HEK293 (cell line): ENCODE data around the gene ZNF324.
A peak's percentile ranks its signal among the peaks of the same experiment; 100 is the strongest.

Source experiments
- CTCF ChIA-PET: fragments of 350-600 bp; formaldehyde crosslinking; extraction: SDS; loops from one replicate; lab custom pipeline; 2021; ENCODE audit warnings: antibody characterized with exemption; lab: Yijun Ruan, JAX
- POLR2A ChIA-PET: fragments of 300-600 bp; formaldehyde crosslinking; extraction: SDS; loops from one replicate; lab custom pipeline; 2020; ENCODE audit warnings: antibody characterized with exemption, inconsistent platforms; lab: Yijun Ruan, JAX
- H3K27ac ChIP-seq: fragments of 200-500 bp; sonication (Bioruptor generic); 2 replicates; pipeline ENCODE4 v1.5.1; 2014; ENCODE audit warnings: low read depth, low read length, control low read depth, inconsistent platforms; ENCODE audit errors: extremely low read depth
- H3K36me3 ChIP-seq, 2 experiments: fragments of 200-500 bp in 1 of 2; sonication (Bioruptor generic) in 1 of 2; 1 replicate in 1 of 2; 2 replicates in 1 of 2; pipeline ENCODE4 v1.5.1; 2014 to 2017; ENCODE audit warnings: inconsistent platforms in 2 of 2, low read length in 2 of 2; ENCODE audit not compliant: control insufficient read depth in 2 of 2, insufficient read depth in 1 of 2
- H3K4me1 ChIP-seq: fragments of 200-500 bp; sonication (Bioruptor generic); 2 replicates; pipeline ENCODE4 v1.5.1; 2014; ENCODE audit warnings: mild to moderate bottlenecking, low read length, inconsistent platforms; ENCODE audit not compliant: control insufficient read depth, insufficient read depth
- H3K4me3 ChIP-seq: 2 replicates; pipeline ENCODE4 v1.5.1; 2011; ENCODE audit warnings: low read depth, mild to moderate bottlenecking, control low read depth, low read length, moderate library complexity
- H3K9me3 ChIP-seq: fragments of 200-500 bp; sonication (Bioruptor generic); 2 replicates; pipeline ENCODE4 v1.5.1; 2014; ENCODE audit warnings: low read depth, low read length, inconsistent platforms; ENCODE audit not compliant: control insufficient read depth, insufficient read depth
- KLF1 ChIP-seq: fragments of 450-650 bp; formaldehyde crosslinking; IDR thresholded peaks from 2 replicates; pipeline ENCODE4 v1.5.1; 2016; ENCODE audit warnings: missing biosample characterization, missing genetic modification characterization
- KLF10 ChIP-seq: fragments of 450-650 bp; IDR thresholded peaks from 2 replicates; pipeline ENCODE4 v1.5.1; 2018; ENCODE audit warnings: missing biosample characterization, mild to moderate bottlenecking, missing genetic modification characterization
- PRDM6 ChIP-seq: fragments of 450-650 bp; formaldehyde crosslinking; IDR thresholded peaks from 2 replicates; pipeline ENCODE4 v1.5.1; 2017; ENCODE audit warnings: missing biosample characterization, missing genetic modification characterization
- SCRT2 ChIP-seq: fragments of 450-650 bp; formaldehyde crosslinking; IDR thresholded peaks from 2 replicates; pipeline ENCODE4 v1.5.1; 2016; ENCODE audit warnings: missing biosample characterization, missing genetic modification characterization
- SP7 ChIP-seq: fragments of 450-650 bp; formaldehyde crosslinking; IDR thresholded peaks from 2 replicates; pipeline ENCODE4 v1.5.1; 2016; ENCODE audit warnings: missing biosample characterization, missing genetic modification characterization
- TCF7L2 ChIP-seq: IDR thresholded peaks from 2 replicates; pipeline ENCODE4 v1.6.1; 2011; ENCODE audit warnings: low read depth, mild to moderate bottlenecking, inconsistent platforms, low read length, moderate library complexity, borderline replicate concordance
- WT1 ChIP-seq: fragments of 450-650 bp; formaldehyde crosslinking; IDR thresholded peaks from 2 replicates; pipeline ENCODE4 v1.5.1; 2016; ENCODE audit warnings: missing biosample characterization, missing genetic modification characterization
- YY1 ChIP-seq: fragments of 450-650 bp; formaldehyde crosslinking; IDR thresholded peaks from 2 replicates; pipeline ENCODE4 v1.5.1; 2018; ENCODE audit warnings: missing biosample characterization, missing genetic modification characterization
- ZFP69B ChIP-seq: fragments of 450-650 bp; formaldehyde crosslinking; IDR thresholded peaks from 2 replicates; pipeline ENCODE4 v1.5.1; 2016; ENCODE audit warnings: missing biosample characterization, missing genetic modification characterization
- ZNF132 ChIP-seq: fragments of 450-650 bp; formaldehyde crosslinking; IDR thresholded peaks from 2 replicates; pipeline ENCODE4 v1.5.1; 2017; ENCODE audit warnings: missing biosample characterization, missing genetic modification characterization, borderline replicate concordance
- ZNF184 ChIP-seq: fragments of 450-650 bp; IDR thresholded peaks from 2 replicates; pipeline ENCODE4 v1.5.1; 2018; ENCODE audit warnings: missing biosample characterization, mild to moderate bottlenecking, missing genetic modification characterization
- ZNF26 ChIP-seq: fragments of 450-650 bp; formaldehyde crosslinking; IDR thresholded peaks from 2 replicates; pipeline ENCODE4 v1.5.1; 2016; ENCODE audit warnings: missing biosample characterization, missing genetic modification characterization
- ZNF274 ChIP-seq, 2 experiments: fragments of 200-500 bp in 1 of 2; fragments of 450-650 bp in 1 of 2; sonication (Bioruptor generic) in 1 of 2; formaldehyde crosslinking in 1 of 2; IDR thresholded peaks; 2 replicates each; pipeline versions ENCODE4 v1.5.1 to v1.6.1; 2014 to 2016; ENCODE audit warnings: borderline replicate concordance in 1 of 2, inconsistent platforms in 1 of 2, low read length in 1 of 2, missing biosample characterization in 1 of 2, missing genetic modification characterization in 1 of 2
- ZNF341 ChIP-seq: fragments of 450-650 bp; formaldehyde crosslinking; IDR thresholded peaks from 2 replicates; pipeline ENCODE4; 2016; ENCODE audit warnings: low read depth, missing biosample characterization, missing genetic modification characterization
- ZNF433 ChIP-seq: fragments of 450-650 bp; formaldehyde crosslinking; IDR thresholded peaks from 2 replicates; pipeline ENCODE4 v1.5.1; 2016; ENCODE audit warnings: missing biosample characterization, missing genetic modification characterization, low read depth
- ZNF473 ChIP-seq: fragments of 450-650 bp; formaldehyde crosslinking; IDR thresholded peaks from 2 replicates; pipeline ENCODE4 v1.5.1; 2017; ENCODE audit warnings: missing biosample characterization, missing genetic modification characterization
- ZNF48 ChIP-seq: fragments of 450-650 bp; formaldehyde crosslinking; IDR thresholded peaks from 2 replicates; pipeline ENCODE4 v1.5.1; 2016; ENCODE audit warnings: missing biosample characterization, missing genetic modification characterization
- ZNF521 ChIP-seq: fragments of 450-650 bp; formaldehyde crosslinking; IDR thresholded peaks from 2 replicates; pipeline ENCODE4 v1.5.1; 2017; ENCODE audit warnings: missing biosample characterization, mild to moderate bottlenecking, missing genetic modification characterization
- ZNF558 ChIP-seq: fragments of 450-650 bp; formaldehyde crosslinking; IDR thresholded peaks from 2 replicates; pipeline ENCODE4 v1.5.1; 2016; ENCODE audit warnings: missing biosample characterization, missing genetic modification characterization
- ZNF561 ChIP-seq: fragments of 450-650 bp; IDR thresholded peaks from 2 replicates; pipeline ENCODE4 v1.5.1; 2018; ENCODE audit warnings: missing biosample characterization, missing genetic modification characterization, borderline replicate concordance
- ZNF600 ChIP-seq: fragments of 450-650 bp; formaldehyde crosslinking; IDR thresholded peaks from 2 replicates; pipeline ENCODE4 v1.5.1; 2016; ENCODE audit warnings: missing biosample characterization, missing genetic modification characterization
- ZNF701 ChIP-seq: fragments of 450-650 bp; formaldehyde crosslinking; IDR thresholded peaks from 2 replicates; pipeline ENCODE4 v1.5.1; 2016; ENCODE audit warnings: missing biosample characterization, missing genetic modification characterization
- ZNF776 ChIP-seq: fragments of 450-650 bp; formaldehyde crosslinking; IDR thresholded peaks from 2 replicates; pipeline ENCODE4 v1.5.0; 2017; ENCODE audit warnings: missing biosample characterization, missing genetic modification characterization, borderline replicate concordance
- ZNF785 ChIP-seq: fragments of 450-650 bp; formaldehyde crosslinking; IDR thresholded peaks from 2 replicates; pipeline ENCODE4 v1.5.1; 2016; ENCODE audit warnings: missing biosample characterization, missing genetic modification characterization
- TF ChIP-seq, protein P1 (sequence below): fragments of 450-650 bp; formaldehyde crosslinking; IDR thresholded peaks from 2 replicates; pipeline ENCODE4; 2016; ENCODE audit warnings: missing biosample characterization, missing genetic modification characterization
- TF ChIP-seq, protein P2 (sequence below): fragments of 450-650 bp; formaldehyde crosslinking; IDR thresholded peaks from 2 replicates; pipeline ENCODE4 v1.5.1; 2017; ENCODE audit warnings: missing biosample characterization, missing genetic modification characterization

Gene ZNF324

DNA sequence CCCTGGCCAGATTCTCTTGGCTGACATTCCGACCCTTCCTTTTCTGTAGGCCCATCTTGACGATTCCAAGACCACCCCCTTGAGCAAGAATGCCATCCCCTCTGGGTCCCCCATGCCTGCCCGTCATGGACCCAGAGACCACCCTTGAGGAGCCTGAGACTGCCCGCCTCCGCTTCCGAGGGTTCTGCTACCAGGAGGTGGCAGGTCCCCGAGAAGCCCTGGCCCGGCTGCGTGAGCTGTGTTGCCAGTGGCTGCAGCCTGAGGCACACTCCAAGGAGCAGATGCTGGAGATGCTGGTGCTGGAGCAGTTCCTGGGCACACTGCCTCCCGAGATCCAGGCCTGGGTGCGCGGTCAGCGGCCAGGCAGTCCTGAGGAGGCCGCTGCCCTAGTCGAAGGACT, 10.2 kb downstream of the ZNF324 start:
- POLR2A ChIA-PET: interaction anchor here (1.0 to 1.5 kb wide), 3 partner anchors 26 to 114 kb away, joined by 4 read pairs; partner anchors contain the start of genes ZBTB45, ZNF324B and ZNF497
- Histone ChIP-seq H3K36me3 (peaks cover 12 to 56% of the 10 kb centered on the region in 2 experiments), H3K4me3 (no peak overlapping the region; the same call in 1 of the 2 replicates), H3K4me1 (peaks cover 7% of the 10 kb centered on the region; the same call in 1 of the 2 replicates), H3K27ac (peak overlapping the region; percentile 69; the same call in 1 of the 2 replicates), H3K9me3 (no peaks in the 10 kb centered on the region)
- CTCF ChIA-PET: no interaction called here
- TF ChIP-seq ZNF26 (tag by site-specific recombination): no peak
- TF ChIP-seq, protein P1, sequence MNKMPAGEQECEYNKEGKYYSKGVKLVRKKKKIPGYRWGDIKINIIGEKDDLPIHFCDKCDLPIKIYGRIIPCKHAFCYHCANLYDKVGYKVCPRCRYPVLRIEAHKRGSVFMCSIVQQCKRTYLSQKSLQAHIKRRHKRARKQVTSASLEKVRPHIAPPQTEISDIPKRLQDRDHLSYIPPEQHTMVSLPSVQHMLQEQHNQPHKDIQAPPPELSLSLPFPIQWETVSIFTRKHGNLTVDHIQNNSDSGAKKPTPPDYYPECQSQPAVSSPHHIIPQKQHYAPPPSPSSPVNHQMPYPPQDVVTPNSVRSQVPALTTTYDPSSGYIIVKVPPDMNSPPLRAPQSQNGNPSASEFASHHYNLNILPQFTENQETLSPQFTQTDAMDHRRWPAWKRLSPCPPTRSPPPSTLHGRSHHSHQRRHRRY (tag by site-specific recombination): no peak
- TF ChIP-seq KLF10 (tag by site-specific recombination): no peak
- no peak for TF ChIP-seq ZNF341 (tag by site-specific recombination)
- TF ChIP-seq YY1 (tag by site-specific recombination): no peak
- TF ChIP-seq ZNF561 (tag by site-specific recombination): no peak
- TF ChIP-seq ZNF701 (tag by site-specific recombination): no peak
- TF ChIP-seq WT1 (tag by site-specific recombination): no peak
- no peak for TF ChIP-seq SCRT2 (tag by site-specific recombination)
- TF ChIP-seq ZNF48 (tag by site-specific recombination): no peak
- no peak for TF ChIP-seq ZNF473 (tag by site-specific recombination)
- no peak for TF ChIP-seq KLF1
- no peak for TF ChIP-seq ZNF600 (tag by site-specific recombination)
- TF ChIP-seq, protein P2, sequence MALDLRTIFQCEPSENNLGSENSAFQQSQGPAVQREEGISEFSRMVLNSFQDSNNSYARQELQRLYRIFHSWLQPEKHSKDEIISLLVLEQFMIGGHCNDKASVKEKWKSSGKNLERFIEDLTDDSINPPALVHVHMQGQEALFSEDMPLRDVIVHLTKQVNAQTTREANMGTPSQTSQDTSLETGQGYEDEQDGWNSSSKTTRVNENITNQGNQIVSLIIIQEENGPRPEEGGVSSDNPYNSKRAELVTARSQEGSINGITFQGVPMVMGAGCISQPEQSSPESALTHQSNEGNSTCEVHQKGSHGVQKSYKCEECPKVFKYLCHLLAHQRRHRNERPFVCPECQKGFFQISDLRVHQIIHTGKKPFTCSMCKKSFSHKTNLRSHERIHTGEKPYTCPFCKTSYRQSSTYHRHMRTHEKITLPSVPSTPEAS (tag by site-specific recombination): no peak
- no peak for TF ChIP-seq ZNF433 (tag by site-specific recombination)
- TF ChIP-seq ZNF776 (tag by site-specific recombination): no peak
- no peak for TF ChIP-seq ZNF132 (tag by site-specific recombination)
- TF ChIP-seq ZNF785: no peak
- no peak for TF ChIP-seq ZNF274 (IDR thresholded peaks at IDR 0.05; ENCODE audit: low read length)
- no peak for TF ChIP-seq ZNF274 (tag by site-specific recombination; IDR thresholded peaks at IDR 0.05; ENCODE audit: borderline replicate concordance)
- TF ChIP-seq SP7 (tag by site-specific recombination): no peak

DNA sequence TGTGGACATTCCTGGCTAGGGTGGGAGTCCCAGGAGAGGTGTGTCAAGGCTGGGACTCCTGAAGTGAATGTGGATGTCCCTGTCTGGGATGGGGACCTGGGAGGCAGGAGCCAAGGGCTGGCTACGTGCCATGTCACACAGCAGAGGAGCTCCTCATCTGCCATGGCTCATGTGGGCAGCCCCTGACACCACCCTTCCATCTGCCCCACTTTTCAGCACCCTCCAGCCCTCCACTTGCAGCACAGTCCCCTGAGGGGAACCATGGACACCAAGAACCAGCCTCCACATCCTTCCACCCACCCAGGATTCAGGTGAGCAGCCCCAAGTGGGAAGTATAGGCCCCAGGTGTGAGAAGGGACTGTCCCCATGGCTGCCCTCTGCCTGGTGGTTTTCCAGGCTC, 11.0 kb downstream of the ZNF324 start:
- Histone ChIP-seq H3K36me3 (peaks cover 10 to 51% of the 10 kb centered on the region in 2 experiments), H3K4me3 (no peak overlapping the region), H3K4me1 (peaks cover 7% of the 10 kb centered on the region; the same call in 1 of the 2 replicates), H3K27ac (no peak overlapping the region), H3K9me3 (no peaks in the 10 kb centered on the region)
- CTCF ChIA-PET: interaction anchor here (0.6 kb wide), 1 partner anchor 32 kb away, joined by 3 read pairs; no protein-coding TSS in a partner anchor
- POLR2A ChIA-PET: interaction anchor here (1.0 to 1.5 kb wide), 3 partner anchors 26 to 115 kb away, joined by 4 read pairs; partner anchors contain the start of genes ZBTB45, ZNF324B and ZNF497
- no peak for TF ChIP-seq ZFP69B (tag by site-specific recombination)
- TF ChIP-seq PRDM6 (tag by site-specific recombination): no peak
- TF ChIP-seq TCF7L2: no peak
- no peak for TF ChIP-seq ZNF184 (tag by site-specific recombination)
- no peak for TF ChIP-seq ZNF521
- no peak for TF ChIP-seq ZNF558 (tag by site-specific recombination)
